HG02943 (cell line): Measurements from ENCODE around the gene DHRS3.
"Not testable (repeated sequence)": the region's sequence is repeated elsewhere in the genome, so short reads cannot be mapped to it uniquely, and the experiment has no call there.

Experiments used
- ATAC-seq: cut with Tn5 transposase; IDR thresholded peaks from one replicate; pipeline ENCODE4 v1.9.1; 2021; ENCODE audit warnings: mild to moderate bottlenecking, low read depth, moderate library complexity; ENCODE audit not compliant: unreplicated experiment

DHRS3 gene

DNA sequence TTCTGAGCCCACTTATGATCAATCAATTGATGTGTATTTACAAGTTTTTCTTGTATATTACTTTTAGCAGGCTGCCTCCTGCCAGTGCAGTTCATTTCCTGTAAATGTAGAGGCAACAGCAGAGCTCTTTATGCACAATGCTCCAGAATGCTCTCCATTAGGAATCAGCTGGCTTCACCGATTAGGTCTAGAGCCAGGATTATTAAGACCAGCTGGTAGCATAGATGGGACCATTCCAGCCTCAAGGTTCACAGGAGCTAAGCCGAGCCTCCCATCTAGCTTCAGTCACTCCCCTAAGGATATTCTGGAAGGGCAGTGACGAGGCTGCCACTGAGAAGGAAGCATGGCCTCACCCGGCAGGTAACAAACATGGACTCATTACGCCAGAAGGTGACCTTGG, 36.8 kb downstream of the DHRS3 start:
- ATAC-seq, result no peak

GRCh38 chr1:12580054-12580887, 37.7 kb downstream of the DHRS3 start:
- no peak for ATAC-seq

DNA sequence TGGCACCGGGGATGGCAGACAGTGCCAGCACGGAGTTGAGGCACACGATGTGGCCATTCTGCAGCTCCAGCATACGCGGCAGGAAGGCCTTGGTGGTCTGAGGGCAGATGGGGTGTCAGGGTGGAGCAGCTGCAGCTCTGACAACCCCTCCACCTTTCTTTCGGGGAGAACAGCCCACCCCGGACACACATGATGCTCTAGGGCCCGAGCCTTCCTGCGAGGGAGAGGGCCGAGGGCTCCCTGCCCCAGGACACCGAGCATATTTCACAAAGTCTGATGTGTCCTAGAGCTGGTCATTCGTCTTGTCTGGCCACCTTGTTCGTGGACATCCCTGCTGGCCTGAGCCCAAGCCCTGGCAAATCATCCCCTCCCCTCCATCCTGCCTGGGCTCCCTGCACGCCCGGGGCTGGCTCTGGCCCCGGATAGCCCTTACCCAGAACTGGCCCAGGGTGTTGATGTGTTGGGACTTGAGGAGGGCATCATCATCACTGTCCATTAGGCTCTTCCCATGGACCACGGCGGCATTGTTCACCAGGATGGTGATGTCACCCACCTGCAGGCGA, 39.1 kb downstream of the DHRS3 start:
- no peak for ATAC-seq

DNA sequence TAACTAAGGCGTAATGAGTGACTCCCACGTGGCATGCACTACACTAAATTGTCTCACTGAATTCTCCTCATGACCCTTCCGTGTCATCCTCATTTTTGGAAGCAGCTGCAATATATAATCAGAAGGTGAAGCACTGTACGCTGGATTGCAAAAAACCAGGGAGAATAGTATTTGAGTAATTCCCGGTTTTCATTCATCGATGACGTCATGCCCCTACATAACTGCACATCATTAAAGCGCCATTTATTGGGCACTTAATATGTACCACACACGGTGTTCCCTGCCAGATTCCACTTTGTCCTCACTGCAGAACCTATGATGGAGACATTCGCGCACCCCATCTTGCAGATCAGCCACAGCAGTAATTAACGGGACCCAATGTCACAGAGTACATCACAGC, 41.0 kb downstream of the DHRS3 start:
- ATAC-seq, result no peak

GRCh38 chr1:12574757-12575139, 43.3 kb downstream of the DHRS3 start:
- ATAC-seq, result no peak

DNA sequence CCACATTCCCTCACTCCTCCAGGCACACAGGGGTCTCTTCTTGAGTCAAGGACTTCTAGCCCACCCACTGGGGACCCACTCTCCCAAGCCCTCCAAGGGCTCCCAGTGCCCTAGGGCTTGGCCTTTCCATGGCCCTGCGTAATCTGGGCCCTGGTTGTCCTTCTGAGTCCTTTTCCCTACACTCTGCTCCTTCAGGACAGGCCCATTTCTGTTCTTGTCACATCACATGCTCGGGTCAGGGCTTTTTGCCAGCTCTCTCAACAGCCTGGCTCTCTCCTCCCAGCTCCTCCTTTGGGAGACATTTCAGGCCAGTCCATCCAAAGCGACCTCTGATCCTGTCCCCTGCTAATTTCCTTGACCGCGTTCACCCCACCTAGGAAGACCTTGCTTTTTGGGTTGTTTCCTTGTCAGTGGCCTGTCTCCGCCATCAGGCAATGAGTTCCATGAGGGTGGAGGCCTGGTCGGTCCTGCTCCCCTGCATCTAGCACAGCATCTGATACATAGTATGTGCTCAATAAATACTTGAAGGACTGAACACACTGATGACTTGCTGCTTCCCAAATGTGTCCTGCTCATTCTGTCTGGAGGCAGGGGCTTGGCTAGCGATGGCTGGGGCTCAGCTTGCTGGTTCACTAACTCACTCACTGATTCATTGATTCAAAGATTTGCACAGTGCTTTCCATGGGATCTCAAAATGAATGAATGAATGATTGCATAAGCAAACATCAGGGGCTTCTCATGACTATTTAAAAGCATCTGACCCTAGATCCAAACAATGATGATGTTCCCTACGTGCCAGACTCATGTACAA, 44.8 kb downstream of the DHRS3 start:
- ATAC-seq, result no peak

- ATAC-seq, result no peak
These were observed 45.5 kb downstream of the DHRS3 start for GRCh38 chr1:12572522-12572921.

DNA sequence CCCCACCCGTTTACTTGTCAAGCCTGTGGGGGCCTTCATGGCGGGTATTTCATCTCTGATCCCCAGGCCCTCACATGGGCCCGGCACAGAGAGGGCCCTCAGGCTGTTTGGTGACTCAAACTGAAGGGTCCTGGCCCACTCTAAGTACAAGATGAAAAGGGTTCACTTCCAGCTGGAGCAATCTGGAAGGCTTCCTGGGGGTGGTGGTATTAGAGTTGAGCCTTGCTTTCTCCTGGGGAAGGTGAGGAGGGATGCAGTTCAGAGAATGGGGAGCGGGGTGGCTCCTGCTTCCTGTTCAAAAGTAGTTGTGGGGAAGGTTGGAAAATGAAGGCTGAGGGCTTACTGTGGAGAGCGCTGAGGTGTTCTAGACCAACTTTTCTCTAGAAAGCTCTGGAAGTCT, 47.7 kb downstream of the DHRS3 start:
- ATAC-seq, result no peak

- ATAC-seq, result no peak
These were observed 49.8 kb downstream of the DHRS3 start for GRCh38 chr1:12568009-12568767.

- no peak for ATAC-seq
These were observed 50.7 kb downstream of the DHRS3 start for GRCh38 chr1:12567288-12567819.

DNA sequence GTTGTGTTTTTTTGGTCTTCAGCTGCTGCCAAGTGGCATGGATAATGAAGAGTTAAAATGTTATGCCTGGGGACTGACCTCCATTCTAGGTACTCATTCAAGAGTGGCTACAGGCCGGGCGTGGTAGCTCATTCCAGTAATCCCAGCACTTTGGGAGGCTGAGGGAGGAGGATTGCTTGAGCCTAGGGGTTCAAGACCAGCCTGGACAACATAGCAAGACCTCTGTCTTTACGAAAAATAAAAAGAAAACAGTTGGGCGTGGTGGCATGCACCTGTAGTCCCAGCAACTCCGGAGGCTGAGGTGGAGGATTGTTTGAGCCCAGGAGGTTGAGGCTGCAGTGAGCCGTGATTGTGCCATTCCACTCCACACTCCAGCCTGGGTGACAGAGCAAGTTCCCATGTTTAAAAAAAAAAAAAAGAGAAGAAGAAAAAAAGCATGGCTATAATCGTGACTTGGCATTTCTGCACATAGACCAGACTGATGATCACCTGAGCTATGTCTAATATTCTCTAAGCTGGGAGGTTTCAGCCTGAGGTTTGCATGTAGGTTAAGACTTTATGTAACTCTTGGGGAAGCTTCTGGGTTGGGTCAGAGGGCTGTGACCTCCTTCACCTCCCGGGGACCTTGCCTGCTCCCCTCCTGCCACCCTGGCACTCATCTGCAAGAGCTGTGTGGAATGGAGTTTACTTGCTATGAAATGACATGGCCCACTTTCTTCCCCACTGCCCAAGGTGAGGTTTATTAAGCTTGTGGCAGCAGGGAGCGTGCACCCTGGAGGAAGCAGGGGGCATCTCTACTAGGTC, 51.3 kb downstream of the DHRS3 start:
- no peak for ATAC-seq

DNA sequence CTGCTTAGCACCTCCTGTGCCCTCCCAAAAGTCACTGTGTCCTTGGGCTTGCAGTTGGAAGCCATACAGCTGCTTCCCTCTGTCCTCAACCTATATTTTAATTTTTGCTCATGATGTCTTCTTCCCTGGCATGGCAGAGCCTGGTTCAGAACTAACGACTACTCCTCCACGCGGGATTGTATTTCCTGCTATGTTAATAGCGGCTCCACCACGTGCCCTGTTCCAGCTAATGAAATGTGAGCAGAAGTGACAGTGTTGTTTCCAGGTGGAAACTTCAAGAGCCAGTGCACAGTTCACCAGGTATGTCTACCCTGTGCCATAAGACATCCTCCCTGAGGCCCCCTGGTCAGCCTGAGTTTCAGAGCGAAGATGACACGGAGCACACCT, 52.1 kb downstream of the DHRS3 start:
- no peak for ATAC-seq

- ATAC-seq, result no peak
These were observed 52.7 kb downstream of the DHRS3 start for GRCh38 chr1:12565094-12565965.

- ATAC-seq, result not testable (repeated sequence)
These were observed 53.8 kb downstream of the DHRS3 start for GRCh38 chr1:12564251-12564650.

- ATAC-seq, result no peak
These were observed 54.9 kb downstream of the DHRS3 start for GRCh38 chr1:12562955-12563576.

- no peak for ATAC-seq
These were observed 56.9 kb downstream of the DHRS3 start for GRCh38 chr1:12561121-12561520.

- ATAC-seq, result no peak
These were observed 60.8 kb downstream of the DHRS3 start for GRCh38 chr1:12556957-12557935.
